Mucosa of descending colon (tissue), 3 donors: ENCODE data around the gene FHL3. TPM values are rescaled to one million over a fixed set of nuclear protein-coding genes. Genes with fewer than 3 reads are reported as not detected.

Experiments
- ATAC-seq: fragments of 200-7000 bp; cut with Tn5 transposase; one replicate; pipeline ENCODE4 v1.9.1; 2020; ENCODE audit warnings: mild to moderate bottlenecking, moderate library complexity
- DNase-seq, 3 donors: peaks; one replicate each; pipeline ENCODE4 v3.0.0-alpha.2; 2020
- H3K36me3 ChIP-seq: fragments of 200-600 bp; one replicate; pipeline ENCODE4 v1.8.0; 2021; ENCODE audit warnings: low read depth, mild to moderate bottlenecking
- H3K4me1 ChIP-seq: fragments of 200-600 bp; one replicate; pipeline ENCODE4 v1.8.0; 2021; ENCODE audit warnings: low read depth, mild to moderate bottlenecking
- H3K4me3 ChIP-seq: fragments of 200-600 bp; one replicate; pipeline ENCODE4 v1.8.0; 2021; ENCODE audit warnings: mild to moderate bottlenecking
- H3K9me3 ChIP-seq: fragments of 200-600 bp; one replicate; pipeline ENCODE4 v1.8.0; 2021; ENCODE audit warnings: mild to moderate bottlenecking
- intact Hi-C, 2 donors: fragments of 100-400 bp; cut with DNase I in 1 of 2; cut with micrococcal nuclease in 1 of 2; formaldehyde crosslinking; loops; one replicate each; pipeline versions ENCODE4 v1.11.0 to v1.11.1; 2022; cut with DNase I, micrococcal nuclease
- total RNA-seq, 3 donors: library from RNA; stranded (reverse); fragmentation: NEBNext Ultra II Directional in 2 of 3; extraction: Animal tissue kit (Norgen Biotek cat#: 25700) in 2 of 3; gene quantifications; one replicate each; pipeline versions ENCODE4 v1.2.1 to v1.2.4, GENCODE V29; 2021 to 2023
- TF ChIP-seq, protein P1 (sequence below): fragments of 200-600 bp; IDR thresholded peaks from one replicate; pipeline ENCODE4 v1.8.0; 2022; ENCODE audit warnings: antibody characterized with exemption, mild to moderate bottlenecking
- donor health status: DM: no; HTN: no; CAD: no; lungs with moderate emphysema.
- donor health status: DM: no; HTN: no; CAD: no.
- donor health status: DM: no; HTN: yes; CAD: no.

The FHL3 gene
- total RNA-seq, 3 donors from 2014 or later = 2.0 to 34.1 (median 8.7) TPM

DNA sequence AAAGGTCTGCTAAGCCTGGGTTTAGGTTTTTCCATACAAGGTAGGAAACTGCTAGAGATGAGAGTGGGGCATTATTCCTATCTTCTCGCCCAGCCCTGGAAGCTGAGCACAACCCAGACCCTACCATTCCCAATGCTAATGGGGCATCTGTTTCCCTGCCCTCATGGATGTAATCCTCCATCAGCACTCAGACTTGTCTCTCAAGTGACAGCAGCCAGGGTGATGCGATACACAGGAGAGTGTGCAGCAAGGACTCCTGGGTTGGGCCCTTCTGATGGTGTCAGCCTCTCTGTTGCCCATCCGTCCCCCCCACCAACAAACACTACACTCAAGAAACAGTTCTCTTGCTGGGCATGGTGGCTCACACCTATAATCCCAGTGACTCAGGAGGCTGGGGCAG, 52.6 kb downstream of the FHL3 start:
- intact Hi-C loops = no loop called here
- H3K36me3 ChIP-seq = no peaks in the 10 kb centered on the region
- TF ChIP-seq, protein P1, sequence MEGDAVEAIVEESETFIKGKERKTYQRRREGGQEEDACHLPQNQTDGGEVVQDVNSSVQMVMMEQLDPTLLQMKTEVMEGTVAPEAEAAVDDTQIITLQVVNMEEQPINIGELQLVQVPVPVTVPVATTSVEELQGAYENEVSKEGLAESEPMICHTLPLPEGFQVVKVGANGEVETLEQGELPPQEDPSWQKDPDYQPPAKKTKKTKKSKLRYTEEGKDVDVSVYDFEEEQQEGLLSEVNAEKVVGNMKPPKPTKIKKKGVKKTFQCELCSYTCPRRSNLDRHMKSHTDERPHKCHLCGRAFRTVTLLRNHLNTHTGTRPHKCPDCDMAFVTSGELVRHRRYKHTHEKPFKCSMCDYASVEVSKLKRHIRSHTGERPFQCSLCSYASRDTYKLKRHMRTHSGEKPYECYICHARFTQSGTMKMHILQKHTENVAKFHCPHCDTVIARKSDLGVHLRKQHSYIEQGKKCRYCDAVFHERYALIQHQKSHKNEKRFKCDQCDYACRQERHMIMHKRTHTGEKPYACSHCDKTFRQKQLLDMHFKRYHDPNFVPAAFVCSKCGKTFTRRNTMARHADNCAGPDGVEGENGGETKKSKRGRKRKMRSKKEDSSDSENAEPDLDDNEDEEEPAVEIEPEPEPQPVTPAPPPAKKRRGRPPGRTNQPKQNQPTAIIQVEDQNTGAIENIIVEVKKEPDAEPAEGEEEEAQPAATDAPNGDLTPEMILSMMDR = no peak
- H3K4me1 ChIP-seq = no peaks in the 10 kb centered on the region
- no peak for DNase-seq
- no peaks in the 10 kb centered on the region for H3K9me3 ChIP-seq
- H3K4me3 ChIP-seq = no peak overlapping the region
- no peak for ATAC-seq

DNA sequence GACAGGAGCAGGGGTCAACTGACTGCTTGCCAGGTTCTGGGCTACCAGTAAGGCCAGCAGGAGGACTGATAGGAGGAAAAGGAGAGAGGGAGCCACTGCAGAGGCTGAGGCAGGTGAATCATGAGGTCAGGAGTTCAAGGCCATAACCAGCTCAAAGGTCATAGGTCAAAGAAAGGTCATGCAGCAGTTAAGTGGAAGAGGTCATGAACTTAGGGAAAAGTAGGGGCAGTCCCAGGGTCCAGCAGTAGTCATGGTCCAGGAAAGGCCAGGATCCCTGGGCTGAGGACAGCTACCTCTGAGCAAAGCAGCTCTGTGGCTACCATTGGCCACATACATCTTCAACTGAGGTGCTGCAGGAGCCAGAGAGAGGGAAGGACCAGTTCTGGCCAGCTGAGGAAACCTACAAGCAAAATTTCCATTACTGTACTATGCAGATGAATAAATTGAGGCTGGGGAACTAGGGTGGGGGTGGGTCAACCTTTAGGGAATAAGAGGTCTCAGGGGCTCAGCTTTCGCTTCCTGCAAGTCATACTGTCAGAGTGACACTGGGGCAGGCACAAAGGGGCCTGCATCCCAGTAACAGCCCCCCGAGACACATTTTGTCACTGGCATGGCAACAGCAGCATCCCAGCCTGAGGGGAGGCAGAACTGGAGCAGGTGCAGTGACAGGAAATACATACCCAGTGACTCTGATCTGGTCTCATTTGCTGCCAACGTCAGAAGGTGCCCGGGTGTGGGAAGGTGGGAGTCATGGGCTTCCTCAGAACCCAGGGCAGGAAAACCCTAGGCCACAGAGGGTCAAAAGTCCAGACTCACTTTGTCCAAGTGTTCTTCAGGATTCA, 53.3 kb downstream of the FHL3 start:
- no peaks in the 10 kb centered on the region for H3K4me1 ChIP-seq
- ATAC-seq = no peak
- no peak overlapping the region for H3K4me3 ChIP-seq
- intact Hi-C loops = no loop called here
- DNase-seq = no peak
- TF ChIP-seq, protein P1 = no peak
- H3K36me3 ChIP-seq = no peaks in the 10 kb centered on the region
- H3K9me3 ChIP-seq = no peaks in the 10 kb centered on the region

DNA sequence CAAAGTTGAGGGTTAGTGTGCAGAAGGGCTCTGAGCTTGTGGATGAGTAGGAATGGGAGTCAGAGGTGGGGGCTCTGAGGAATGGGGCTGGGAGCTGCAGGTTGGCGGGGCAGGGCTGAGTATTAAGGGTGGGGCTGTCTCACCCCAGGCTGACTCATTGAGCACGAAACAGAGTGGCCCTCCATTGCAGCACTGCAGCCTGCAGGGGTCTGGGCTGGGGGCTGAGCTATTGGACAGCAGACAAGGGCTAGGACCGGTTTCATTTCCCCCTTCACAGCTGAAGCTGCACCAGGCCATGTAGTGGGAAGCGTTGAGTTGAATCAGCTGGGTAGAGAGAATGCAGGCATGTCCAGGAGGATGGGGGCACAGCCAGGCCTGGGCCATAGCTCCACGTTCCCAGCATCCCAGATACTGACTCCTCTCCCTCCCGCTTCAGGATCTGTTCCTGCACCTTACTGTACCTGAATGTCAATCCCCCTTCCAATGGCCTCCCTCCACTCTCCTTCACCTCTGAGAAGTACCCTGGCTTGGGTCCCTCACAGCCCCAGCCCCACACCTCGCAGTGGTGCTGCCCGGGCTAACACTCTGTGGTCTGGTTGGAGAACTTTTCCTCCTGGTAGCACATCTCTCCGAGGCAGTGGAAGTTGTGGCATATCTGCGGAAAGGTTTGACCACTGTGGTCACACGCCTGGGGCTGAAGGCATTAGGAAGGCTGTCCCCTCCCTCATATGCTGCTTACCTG, 54.1 kb downstream of the FHL3 start:
- ATAC-seq (no peak), DNase-seq (no peak)
- TF ChIP-seq, protein P1 = no peak
- Histone ChIP-seq H3K4me1 (no peaks in the 10 kb centered on the region), H3K9me3 (no peaks in the 10 kb centered on the region), H3K4me3 (no peak overlapping the region), H3K36me3 (no peaks in the 10 kb centered on the region)
- intact Hi-C loops = no loop called here

DNA sequence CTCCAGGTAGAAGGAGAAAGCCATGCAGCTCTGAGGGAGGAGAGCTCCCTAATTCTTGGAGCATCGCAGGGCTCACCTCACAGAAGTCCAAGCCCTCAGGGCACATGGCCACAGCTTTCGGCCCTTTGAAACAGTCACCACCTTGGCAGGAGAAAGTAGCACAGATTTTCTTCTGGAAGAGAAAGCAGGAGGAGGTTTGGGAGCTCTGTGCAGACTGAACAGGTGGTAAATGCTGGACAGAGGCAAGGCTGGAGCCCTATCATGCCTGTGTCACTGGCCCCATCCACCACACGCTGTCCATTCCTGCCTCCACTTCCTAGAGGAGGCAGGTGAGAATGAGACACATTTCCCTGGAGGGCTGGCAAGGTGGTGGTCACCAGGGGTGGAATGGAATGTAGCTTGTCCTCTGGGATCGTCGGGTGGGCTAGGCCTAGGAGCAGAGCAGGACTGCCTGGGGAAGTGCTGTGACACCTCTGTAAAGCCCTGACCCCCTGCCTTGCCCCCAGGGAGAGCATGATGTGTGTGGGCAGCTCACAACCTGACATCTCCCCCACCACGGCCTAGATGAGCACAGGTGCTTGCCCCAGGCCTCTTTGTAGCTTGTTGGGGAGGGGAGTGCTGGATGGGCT, 55.7 kb downstream of the FHL3 start:
- ATAC-seq (no peak), DNase-seq (no peak)
- TF ChIP-seq, protein P1 = no peak
- Histone ChIP-seq H3K4me1 (no peaks in the 10 kb centered on the region), H3K4me3 (no peak overlapping the region), H3K9me3 (no peaks in the 10 kb centered on the region), H3K36me3 (no peaks in the 10 kb centered on the region)
- intact Hi-C loops = no loop called here

DNA sequence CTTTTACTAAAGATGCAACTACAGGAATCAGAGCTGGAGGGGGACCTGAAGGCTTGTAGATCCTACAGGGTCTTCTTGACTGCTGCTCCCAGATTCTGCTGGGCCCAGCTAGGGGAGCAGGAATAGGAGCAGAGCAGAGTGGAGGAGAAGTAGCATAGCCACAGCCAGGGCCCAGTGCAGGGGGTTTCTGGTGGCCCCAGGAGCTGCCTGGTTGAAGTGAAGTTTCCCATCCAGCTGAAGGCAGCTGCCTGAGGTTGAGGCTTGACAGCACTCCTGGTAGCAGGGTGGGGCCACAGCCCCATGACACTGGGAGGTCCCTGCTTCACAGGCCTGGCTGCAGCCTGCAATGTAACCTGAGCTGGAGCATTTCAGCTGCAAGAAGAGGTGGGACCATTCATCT, 56.5 kb downstream of the FHL3 start:
- intact Hi-C loops = no loop called here
- TF ChIP-seq, protein P1 = no peak
- no peak for ATAC-seq

More for the DNA sequence above, 56.5 kb downstream of the FHL3 start:
- no peak for DNase-seq
- no peaks in the 10 kb centered on the region for H3K36me3 ChIP-seq
- H3K4me3 ChIP-seq = no peak overlapping the region
- H3K4me1 ChIP-seq = no peaks in the 10 kb centered on the region
- no peaks in the 10 kb centered on the region for H3K9me3 ChIP-seq
